ENCODE measurements around the gene NR5A1. TPM values are rescaled to one million over a fixed set of nuclear protein-coding genes. Genes with fewer than 3 reads are reported as not detected.

NR5A1 gene
- total RNA-seq, 4 donors from 2014 or later, result 0.40 TPM; not detected in 3

DNA sequence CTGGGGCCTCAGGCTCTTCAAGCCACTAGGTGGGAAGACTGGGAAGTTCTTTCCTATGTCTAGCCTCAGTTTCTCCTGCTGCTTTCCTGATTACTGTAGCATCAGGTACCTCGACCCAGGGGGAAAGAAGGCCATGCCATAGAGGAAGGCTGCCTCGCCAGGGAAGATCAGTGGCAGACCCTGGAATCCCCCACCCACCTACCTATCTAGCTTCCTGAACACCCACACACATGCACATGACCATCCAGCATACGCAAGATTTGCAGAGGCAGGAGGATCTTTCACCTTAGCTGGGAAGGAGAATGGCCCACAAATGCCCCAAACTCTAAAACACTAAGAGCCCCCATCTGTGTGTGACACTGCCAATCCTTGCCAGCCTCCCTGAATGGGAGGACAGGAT, 8.0 kb downstream of the NR5A1 start:
- Histone ChIP-seq H3K27ac (no peak overlapping the region), H3K36me3 (no peaks in the 10 kb centered on the region), H3K4me3 (replicated peaks in 1 of 3) (no peak overlapping the region), H3K9me3 (no peaks in the 10 kb centered on the region), H3K4me1 (peaks cover 3 to 16% of the 10 kb centered on the region in 2 donors), H3K27me3 (peaks cover 23% of the 10 kb centered on the region)
- intact Hi-C loops (cut with DNase I), result no loop called here
- WGBS, 2 donors, result 83 to 90% methylated on average over 3 of the region's 3 CpGs
- TF ChIP-seq POLR2A (IDR thresholded peaks at IDR 0.05), result no peak
- TF ChIP-seq, protein P1, sequence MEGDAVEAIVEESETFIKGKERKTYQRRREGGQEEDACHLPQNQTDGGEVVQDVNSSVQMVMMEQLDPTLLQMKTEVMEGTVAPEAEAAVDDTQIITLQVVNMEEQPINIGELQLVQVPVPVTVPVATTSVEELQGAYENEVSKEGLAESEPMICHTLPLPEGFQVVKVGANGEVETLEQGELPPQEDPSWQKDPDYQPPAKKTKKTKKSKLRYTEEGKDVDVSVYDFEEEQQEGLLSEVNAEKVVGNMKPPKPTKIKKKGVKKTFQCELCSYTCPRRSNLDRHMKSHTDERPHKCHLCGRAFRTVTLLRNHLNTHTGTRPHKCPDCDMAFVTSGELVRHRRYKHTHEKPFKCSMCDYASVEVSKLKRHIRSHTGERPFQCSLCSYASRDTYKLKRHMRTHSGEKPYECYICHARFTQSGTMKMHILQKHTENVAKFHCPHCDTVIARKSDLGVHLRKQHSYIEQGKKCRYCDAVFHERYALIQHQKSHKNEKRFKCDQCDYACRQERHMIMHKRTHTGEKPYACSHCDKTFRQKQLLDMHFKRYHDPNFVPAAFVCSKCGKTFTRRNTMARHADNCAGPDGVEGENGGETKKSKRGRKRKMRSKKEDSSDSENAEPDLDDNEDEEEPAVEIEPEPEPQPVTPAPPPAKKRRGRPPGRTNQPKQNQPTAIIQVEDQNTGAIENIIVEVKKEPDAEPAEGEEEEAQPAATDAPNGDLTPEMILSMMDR (IDR thresholded peaks at IDR 0.05), result no peak
- no peak for DNase-seq

DNA sequence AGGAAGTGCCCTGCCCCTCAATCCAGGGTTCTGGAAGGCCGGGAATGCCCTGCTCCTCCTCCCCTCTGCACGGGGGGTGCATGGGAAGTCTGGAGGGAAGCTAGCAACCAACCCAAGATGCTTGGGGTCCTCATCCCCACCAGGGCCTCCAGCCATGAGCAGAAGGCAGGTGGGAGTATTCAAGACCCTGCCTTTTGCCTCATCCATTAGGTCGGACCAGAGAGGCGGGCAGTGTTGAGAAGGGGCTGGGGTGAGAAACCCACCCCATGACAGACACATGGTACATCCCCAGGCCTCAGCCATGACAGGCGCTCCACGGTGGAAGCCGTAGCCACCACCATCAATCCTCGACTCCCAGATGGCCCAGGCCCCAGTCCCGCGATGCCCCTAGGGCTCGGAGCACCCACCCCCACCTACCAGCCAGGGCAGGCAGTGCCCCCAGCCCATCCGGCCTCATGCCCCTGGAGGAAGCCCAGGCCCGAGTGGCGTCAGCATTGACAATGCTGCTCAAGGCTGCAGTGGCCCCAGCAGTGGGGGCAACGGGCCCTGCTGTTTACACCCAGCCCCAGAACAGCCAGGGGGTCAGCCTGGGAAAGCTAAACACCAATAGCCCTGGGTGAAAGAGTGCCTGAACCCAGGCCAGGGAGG, 8.6 kb downstream of the NR5A1 start:
- intact Hi-C loops (cut with DNase I), result no loop called here
- Histone ChIP-seq H3K4me1 (peaks cover 0 to 10% of the 10 kb centered on the region in 2 donors), H3K4me3 (replicated peaks in 1 of 3) (no peak overlapping the region), H3K27ac (no peak overlapping the region), H3K27me3 (peaks cover 19% of the 10 kb centered on the region), H3K36me3 (no peaks in the 10 kb centered on the region), H3K9me3 (no peaks in the 10 kb centered on the region)
- 55 to 80% methylated on average over 3 to 11 of the region's 15 CpGs for WGBS, 2 donors
- DNase-seq, result no peak
- no peak for TF ChIP-seq POLR2A (IDR thresholded peaks at IDR 0.05)
- TF ChIP-seq, protein P1 (IDR thresholded peaks at IDR 0.05), result no peak

DNA sequence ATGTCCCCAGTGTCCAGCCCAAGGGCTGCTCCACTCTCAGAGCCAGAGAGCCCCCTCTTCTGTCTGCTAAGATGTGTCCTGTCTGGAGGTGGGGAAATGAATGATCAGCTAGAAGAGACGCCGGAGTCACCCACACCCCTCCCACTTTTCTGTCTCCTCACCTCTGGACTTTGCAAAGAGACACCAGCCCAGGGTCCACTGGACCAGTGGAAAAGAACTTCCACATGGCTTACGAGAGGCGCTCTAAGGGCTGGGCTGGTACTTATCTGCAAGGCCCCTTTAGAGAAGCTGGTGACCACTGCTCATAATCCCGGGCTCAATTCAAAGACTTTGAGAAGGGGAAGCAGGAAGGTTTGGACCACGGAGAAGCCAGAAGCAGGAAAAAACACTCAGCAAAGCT, 9.2 kb downstream of the NR5A1 start:
- Histone ChIP-seq H3K9me3 (no peaks in the 10 kb centered on the region), H3K27me3 (peaks cover 13% of the 10 kb centered on the region), H3K36me3 (no peaks in the 10 kb centered on the region), H3K4me3 (replicated peaks in 1 of 3) (no peak overlapping the region), H3K4me1 (peaks cover 0 to 4% of the 10 kb centered on the region in 2 donors), H3K27ac (no peak overlapping the region)
- intact Hi-C loops (cut with DNase I), result no loop called here
- TF ChIP-seq, protein P1 (IDR thresholded peaks at IDR 0.05), result no peak
- TF ChIP-seq POLR2A (IDR thresholded peaks at IDR 0.05), result no peak
- WGBS, 2 donors, result 69 to 75% methylated on average over 6 of the region's 6 CpGs
- no peak for DNase-seq

DNA sequence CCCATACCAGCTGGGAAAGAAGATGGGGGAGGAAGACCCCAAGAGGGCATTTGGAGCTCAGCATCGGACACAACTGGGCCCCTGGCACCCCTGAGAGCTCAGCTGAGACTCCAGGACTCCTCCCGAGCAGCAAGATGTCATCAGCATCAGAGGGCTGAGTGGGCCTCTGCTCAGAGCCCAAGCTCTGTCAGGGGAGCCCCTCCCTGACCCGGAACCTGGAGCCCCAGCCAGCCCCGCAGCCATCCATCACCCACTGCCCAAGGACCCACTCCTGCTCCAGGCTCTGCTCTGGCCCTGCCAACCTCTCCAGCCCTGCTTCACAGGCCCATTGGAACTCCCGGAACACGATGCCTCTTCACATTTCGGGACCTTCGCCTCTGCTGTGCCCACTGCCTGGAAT, 9.8 kb downstream of the NR5A1 start:
- H3K36me3 ChIP-seq, result no peaks in the 10 kb centered on the region
- H3K9me3 ChIP-seq, result no peaks in the 10 kb centered on the region
- no peak overlapping the region for H3K4me3 ChIP-seq (replicated peaks in 1 of 3)
- DNase-seq, result no peak
- H3K4me1 ChIP-seq, result no peaks in the 10 kb centered on the region
- WGBS, 2 donors, result 90 to 94% methylated on average over 8 of the region's 8 CpGs
- no peak overlapping the region for H3K27ac ChIP-seq
- TF ChIP-seq POLR2A (IDR thresholded peaks at IDR 0.05), result no peak
- TF ChIP-seq, protein P1 (IDR thresholded peaks at IDR 0.05), result no peak
- intact Hi-C loops (cut with DNase I), result no loop called here
- H3K27me3 ChIP-seq, result peaks cover 7% of the 10 kb centered on the region

DNA sequence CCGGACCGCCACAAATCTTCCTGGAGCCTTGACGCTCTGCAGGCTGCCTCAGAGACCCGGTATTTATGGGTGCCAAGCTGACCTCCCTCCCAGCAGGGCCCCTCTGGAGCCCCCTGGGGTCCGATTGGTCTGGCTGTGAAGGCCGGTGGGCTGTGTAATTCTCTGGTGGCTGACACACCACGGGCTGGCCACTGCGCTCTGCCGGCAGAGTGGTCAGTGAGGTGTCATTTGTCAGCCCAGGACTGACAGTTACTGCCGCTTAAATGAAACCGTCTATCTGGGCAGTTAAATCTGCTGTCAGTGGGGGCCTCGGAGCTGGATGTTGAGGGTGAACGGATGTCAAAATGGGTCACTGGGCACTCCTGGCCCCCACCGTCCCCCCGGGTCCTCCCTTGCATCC, 10.7 kb downstream of the NR5A1 start:
- Histone ChIP-seq H3K4me3 (replicated peaks in 1 of 3) (no peak overlapping the region), H3K27ac (no peak overlapping the region), H3K27me3 (no peaks in the 10 kb centered on the region), H3K36me3 (no peaks in the 10 kb centered on the region), H3K9me3 (no peaks in the 10 kb centered on the region), H3K4me1 (no peaks in the 10 kb centered on the region)
- intact Hi-C loops (cut with DNase I), result no loop called here
- TF ChIP-seq, protein P1 (IDR thresholded peaks at IDR 0.05), result no peak
- TF ChIP-seq POLR2A (IDR thresholded peaks at IDR 0.05), result no peak
- WGBS, 2 donors, result 89% methylated on average over 4 to 14 of the region's 15 CpGs
- DNase-seq, result no peak

Data from thyroid gland (tissue), 4 donors.